NCI-H82 treated with DMSO at 0.1 percent for 48 hours (cell line): ENCODE results near the gene CD7.
"Not testable (repeated sequence)": the region's sequence is repeated elsewhere in the genome, so short reads cannot be mapped to it uniquely, and the experiment has no call there.

Experiments used
- DNase-seq: peaks from one replicate; lab custom pipeline; 2025; ENCODE audit not compliant: unreplicated experiment; lab: John Stamatoyannopoulos, UW

The CD7 gene

GRCh38 chr17:82347994-82348393 lies 30.6 kb upstream of the CD7 start:
- DNase-seq = not testable (repeated sequence)

GRCh38 chr17:82346342-82347300 lies 29.2 kb upstream of the CD7 start:
- DNase-seq = no peak

GRCh38 chr17:82345151-82345976 lies 28.0 kb upstream of the CD7 start:
- DNase-seq = no peak

GRCh38 chr17:82344175-82344907 lies 26.9 kb upstream of the CD7 start:
- DNase-seq = no peak

GRCh38 chr17:82343560-82343959 lies 26.2 kb upstream of the CD7 start:
- DNase-seq = no peak

- DNase-seq = no peak
Observed at GRCh38 chr17:82342361-82343079, 25.1 kb upstream of the CD7 start.

- DNase-seq = no peak
Observed at GRCh38 chr17:82339634-82340580, 22.5 kb upstream of the CD7 start.

- DNase-seq = no peak
Observed at GRCh38 chr17:82338858-82339633, 21.6 kb upstream of the CD7 start.

- no peak for DNase-seq
Observed at GRCh38 chr17:82334622-82335394, 17.4 kb upstream of the CD7 start.

- no peak for DNase-seq
Observed at GRCh38 chr17:82334204-82334621, 16.8 kb upstream of the CD7 start.

GRCh38 chr17:82333279-82334171 lies 16.1 kb upstream of the CD7 start, which contains the start of gene SECTM1:
SECTM1 (minus strand) TSS chr17:82333766; CDS start chr17:82327240, 6,526 bp downstream.
- DNase-seq = no peak

- DNase-seq = no peak
Observed at GRCh38 chr17:82332669-82333278, 15.4 kb upstream of the CD7 start.

- no peak for DNase-seq
Observed at GRCh38 chr17:82331345-82331939, 14.0 kb upstream of the CD7 start.

- DNase-seq = peak; percentile 72
Observed at GRCh38 chr17:82330322-82331239, 13.2 kb upstream of the CD7 start.
